SHP77 (cell line): Measurements from ENCODE around the gene SMPD2.

Source experiments
- DNase-seq, 2 experiments: peaks; one replicate each; lab custom pipeline; 2025; lab: John Stamatoyannopoulos, UW

SMPD2 gene

DNA sequence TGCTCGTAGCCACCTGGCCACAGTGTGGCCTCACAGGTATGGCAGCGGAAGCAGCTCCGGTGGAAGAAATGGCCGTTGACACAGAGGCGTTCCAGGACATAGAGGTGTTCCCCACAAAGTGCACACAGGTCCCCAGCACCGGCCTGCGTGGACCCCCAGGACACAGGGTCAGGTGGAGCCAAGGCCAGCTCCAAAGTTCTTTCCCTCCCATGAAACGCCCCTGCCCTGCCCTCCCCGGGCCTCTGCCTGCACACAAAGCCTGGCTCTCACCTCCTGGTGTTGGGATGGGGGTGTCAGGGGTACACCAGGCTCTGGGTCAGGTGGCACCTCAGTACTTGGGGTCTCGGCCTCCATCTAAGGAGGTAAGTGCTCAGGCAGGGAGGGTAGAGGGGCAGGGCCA, 6.6 kb downstream of the SMPD2 start:
- DNase-seq, result no peak

DNA sequence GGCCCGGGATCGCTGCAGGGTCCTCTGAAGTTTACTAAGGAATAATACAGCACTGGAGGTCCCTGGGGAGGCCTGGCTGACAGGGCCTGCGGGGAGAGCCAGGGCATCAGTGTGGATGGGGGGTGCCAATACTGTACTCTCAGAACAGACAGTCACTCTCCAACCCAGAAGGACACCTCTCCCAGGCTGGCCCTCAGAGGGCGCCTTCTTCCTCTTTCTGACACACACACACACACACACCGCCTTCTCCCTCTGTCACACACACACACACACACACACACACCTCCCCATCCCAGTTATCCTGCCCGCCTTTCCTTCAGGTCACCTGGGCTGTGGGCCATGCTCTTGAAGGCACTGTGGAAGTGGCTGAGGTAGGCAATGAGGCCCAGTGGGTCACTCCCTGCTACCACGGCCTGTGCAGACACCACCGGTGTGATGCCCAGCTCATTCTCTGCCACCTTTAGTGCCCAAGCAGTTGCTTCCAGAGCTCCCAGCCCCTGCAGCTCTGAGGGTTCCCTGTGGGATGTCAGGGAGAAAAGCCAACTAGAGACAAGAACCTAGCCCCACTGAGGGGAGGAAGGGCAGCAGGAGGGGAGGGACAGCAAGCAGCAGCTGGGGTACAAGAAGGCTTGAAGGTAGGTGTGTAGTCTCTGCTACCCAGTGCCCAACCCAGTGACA, 7.5 kb downstream of the SMPD2 start:
- DNase-seq, result no peak

DNA sequence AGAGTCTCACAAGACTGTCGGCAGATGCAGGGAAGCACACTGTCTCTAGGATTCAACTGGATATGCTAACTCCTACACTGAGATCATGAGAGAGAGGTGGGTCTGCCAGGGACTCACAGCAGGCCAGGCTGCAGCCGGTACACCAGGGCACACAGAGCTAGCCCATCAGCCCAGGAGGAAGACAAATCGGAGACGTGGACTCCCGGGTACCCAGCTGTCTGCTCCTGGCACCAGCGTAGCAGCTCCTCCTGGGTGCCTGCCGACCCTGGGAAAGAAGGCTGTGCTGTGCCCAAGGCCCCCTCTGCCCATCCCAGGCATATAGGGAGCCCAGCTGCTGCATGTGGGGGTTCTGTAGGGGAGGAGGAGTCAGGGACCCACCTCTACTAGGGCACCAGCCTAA, 8.1 kb downstream of the SMPD2 start:
- no peak for DNase-seq

DNA sequence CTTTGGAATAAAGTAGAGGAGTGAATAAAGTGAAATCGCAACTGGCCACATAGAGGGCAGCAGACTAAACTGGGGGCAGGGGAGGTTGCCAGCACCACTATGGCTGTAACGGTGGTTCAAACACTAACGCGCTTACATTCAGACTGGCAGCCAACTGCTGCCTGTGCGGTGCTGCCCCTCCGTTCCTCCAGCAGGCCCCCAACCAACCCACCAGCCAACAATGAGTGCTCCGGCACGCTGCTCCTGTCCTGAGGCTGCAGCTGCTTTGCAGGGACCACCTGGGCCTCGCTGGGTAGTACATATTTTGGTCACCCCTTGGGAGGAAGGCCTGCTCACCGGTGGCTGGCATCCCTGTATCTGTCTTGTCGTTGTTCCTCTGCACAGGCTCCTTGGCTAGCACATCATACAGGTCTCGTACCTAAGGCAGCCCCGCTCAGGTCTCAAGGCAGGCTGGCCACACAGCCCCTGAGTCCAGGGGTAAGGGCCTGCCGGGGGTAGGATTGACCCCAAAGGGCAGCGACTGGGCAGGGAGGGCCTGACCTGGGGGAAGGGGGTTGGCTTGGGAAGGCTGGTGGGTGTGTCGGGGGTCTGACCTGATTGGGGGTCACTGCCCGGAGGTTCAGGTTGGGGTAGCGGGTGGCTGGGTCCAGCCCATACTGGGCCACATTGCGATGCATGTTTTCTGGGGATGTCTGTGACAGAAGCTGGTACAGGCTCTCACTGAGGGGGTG, 8.7 kb downstream of the SMPD2 start:
- DNase-seq, result no peak

DNA sequence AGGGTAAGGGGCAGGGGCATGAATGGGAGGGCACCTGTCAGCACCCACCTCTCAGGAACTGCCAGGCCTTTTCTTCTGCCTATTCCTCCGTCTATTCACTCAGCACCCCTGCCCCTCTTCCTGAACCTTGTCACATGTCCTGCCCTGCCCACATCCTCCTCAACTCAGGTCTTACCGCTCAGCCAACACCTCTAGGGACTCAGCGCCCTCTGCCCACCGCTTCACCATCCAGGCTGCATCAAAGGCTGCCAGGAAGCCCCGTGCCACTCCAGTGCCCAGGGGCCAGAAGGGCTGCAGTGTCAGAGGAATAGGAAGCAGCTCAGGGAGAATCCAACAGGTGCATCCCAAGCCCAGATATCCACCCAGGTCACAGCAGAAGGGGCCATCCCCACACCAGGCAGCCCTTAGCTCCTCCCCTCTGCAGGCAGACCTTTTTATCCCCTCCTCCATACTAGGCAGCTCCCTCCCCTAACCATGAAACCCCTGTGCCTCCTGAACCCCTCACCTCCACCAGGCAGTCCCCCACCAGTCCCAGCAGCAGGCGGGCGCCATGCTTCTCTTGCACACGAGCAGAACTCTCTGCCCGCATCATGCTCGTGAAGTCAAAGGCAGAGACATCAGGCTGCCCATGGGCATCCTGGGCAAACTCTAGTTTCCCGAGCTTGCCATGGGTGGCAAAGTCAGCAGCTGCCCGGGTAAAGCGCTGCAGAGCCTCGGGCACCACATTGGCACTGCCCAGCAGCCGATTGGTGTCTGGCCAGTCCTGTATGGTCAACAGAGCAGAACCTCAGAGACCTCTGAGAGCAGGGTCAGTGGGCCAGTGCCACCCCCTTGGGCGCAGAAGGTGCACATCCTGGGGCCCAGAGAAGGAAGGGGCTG, 9.5 kb downstream of the SMPD2 start:
- DNase-seq, result no peak

DNA sequence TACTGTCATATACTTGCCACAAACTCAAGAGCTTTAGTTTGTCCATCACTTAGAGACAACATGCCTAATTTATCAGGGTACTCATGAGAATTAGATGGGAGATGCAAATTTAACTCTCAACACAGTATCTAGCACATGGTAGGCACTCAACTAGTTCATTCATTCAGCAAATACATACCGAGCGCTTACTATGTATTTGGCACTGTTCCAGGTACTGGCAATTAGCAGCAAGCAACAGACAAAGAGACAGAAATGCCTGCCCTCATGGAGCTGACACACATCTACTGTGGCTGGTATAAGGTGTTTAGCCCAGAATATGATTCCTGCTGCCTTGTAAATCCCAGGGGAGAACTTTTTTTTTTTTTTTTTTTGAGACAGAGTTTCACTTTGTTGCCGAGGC, 10.3 kb downstream of the SMPD2 start:
- no peak for DNase-seq

DNA sequence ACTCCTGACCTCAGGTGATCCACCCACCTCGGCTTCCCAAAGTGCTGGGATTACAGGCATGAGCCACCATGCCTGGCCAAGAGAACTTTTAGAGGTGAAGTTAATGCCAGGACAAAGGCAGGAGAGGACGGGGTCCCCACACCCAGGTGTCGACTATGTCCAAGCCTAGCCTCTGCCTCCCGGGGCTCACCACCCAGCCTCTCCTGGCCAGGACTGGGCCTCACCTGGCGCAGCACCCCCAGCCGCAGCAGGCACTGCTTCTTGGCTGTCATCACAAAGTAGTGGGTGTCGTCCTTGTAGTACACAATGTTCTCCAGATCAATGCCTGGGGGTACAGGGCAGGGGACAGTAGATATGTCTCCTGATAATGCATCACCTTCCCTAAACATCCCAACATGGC, 10.9 kb downstream of the SMPD2 start:
- no peak for DNase-seq

DNA sequence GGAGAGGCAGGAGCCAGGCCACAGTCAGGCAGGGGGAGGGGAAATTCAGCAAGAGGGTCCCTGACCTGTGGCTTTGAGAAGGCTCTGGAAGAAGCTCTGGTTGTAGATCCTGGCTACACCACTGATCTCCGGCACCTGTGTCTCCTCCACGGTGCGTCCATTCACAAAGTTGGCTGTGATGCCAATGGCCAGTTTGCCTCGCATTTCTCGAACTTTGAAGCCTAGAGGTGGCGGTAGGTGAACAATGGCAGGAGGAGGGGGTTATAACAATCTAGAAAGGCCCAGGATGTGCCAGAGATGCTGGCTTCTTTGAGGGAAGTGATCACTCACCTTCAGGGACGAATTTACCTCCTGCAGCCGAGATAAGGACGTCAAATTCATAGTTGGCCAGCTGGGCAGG, 11.7 kb downstream of the SMPD2 start:
- no peak for DNase-seq

DNA sequence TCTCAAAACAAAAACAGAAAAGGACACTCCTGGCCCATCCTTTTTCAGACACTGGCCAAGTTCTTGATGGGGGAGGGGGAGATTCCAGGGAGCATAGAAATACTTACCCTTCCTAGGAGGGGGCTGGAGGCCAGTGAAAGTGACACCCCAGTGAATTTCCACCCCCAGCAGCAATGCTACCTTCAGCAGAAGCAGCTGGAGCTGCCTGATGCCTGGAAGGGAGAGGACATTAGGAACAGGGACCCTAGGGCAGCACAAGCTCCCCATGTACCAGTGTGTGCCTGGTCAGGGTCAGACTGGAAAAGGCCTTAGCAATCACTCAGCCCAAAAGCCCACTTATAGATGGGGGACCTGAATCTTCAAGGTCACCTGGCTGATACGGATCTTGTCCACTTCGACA, 12.6 kb downstream of the SMPD2 start:
- DNase-seq, result no peak

DNA sequence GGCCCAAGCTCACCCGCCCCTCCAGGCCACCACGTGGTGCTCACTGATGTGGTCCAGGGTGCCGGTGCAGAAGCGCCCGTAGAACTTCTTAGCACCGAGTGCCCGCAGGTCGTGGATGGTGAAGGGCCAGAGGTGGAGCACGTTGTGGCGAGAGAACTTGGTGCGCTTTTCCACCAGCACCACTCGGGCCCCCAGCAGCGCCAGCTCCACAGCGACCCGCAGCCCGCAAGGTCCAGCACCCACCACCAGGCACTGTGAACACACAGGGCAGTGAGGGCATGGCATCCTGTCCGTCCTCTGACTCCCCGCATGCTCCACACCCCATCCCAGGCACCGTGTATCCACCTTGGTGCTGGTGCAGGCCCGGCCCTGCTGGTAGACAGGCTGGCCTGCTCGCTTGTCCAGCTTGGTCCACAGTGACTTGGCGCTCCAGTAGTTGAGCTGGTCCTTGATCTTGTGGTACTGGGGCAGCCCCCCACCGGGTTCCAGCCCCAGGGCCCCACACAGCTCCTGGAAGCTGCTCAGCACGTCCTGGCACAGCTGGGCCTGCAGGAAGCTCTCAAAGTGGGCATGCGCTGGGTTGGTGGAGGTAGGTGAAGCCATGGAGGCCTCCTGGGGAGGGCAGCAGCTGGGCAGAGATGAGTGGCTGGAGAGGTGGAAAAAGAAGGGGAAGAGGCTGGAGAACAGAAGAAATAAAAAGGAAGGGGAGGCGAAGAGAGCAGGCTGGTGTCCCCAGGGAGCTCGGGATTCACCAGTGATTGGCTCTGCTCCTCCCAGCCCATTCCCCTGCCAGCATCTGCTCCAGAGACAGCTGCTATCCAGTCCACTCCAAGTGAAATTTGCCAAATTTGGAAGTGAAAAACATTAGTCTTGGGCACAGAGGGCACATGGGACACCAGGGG, 13.3 kb downstream of the SMPD2 start:
- DNase-seq, result no peak

DNA sequence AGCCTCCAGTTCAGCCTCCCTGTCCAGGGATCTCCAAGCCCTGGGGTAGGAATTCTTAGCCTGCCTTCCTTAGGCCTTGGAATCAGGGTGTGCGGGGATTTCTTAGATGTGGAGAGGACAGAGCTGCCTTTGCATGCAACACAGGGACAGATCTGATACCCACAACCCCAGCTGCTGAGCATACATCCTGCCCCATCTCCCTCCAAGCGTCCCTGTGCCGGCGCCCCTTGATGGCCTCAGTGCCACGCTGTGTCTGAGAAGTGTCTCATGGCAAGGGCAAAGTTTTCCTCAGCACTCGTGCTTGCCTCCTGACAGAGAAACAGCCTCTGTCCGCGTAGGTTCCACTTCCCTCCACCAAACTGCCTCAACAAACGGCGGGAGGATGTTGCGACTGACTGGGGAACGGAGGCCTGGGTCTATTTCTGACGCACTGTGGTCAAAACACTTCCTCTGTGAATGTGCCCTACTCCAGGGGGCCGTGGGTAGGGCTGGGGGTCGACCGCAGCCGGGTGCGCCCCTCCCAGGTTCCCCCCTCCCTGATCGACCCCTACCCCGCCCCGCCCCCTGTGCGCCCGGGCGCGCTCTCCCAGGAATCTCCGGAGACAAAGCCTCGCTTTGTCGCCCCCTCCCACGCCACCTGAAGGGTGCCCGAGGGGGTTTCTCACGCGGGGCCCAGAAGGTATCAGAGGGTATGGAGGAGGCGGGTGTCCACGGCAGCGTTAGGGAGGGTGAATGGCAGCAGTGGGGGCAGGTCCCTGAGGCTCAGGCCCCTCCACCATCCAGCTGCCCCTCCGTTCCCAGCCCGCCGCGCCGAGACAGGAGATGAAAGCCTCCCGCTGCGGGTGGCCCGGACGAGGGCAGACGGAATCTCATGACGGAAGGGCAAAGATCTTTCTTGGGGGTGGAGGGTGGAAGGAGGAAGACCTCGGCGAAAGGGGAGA, 14.2 kb downstream of the SMPD2 start:
- no peak for DNase-seq

DNA sequence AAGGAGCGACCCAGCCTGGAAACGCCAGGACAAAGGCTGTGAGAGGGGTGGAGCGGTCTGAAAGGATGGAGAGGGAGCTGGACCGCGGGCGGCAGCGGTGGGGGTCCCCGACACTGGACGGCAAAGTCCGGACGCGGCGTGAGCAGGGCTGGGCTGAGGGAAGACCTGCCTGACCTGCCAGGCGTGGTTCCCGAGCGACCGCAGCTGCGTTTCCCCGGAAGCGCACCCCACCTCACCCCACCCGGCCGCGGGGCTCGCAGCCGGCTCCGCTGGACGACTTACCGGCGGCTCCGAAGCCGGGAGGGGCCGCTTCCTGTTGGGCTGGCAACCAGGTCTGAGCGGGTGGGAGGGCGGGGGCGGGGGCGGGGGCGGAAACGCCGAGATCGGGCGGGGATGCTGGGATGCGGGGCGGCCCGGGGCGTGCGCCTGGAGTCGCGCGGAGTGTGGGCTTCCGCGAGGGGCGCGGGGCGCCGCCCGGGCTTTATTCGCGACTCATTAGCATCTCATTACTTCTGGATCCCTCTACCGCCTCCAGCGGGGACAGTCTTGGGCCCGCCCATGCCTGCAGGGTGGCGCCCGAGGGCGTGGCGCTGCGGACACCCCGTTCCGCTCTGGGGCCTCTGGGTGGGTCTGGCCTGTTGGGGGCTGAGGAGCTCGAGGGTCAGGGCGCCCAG, 15.1 kb downstream of the SMPD2 start, which contains the start of gene MICAL1:
Gene MICAL1 (minus strand): TSS at position 336 of the 674 bp plus-strand sequence. CDS start 1,576 bp downstream, outside the sequence.
- DNase-seq, result peak; percentile 50 to 87

DNA sequence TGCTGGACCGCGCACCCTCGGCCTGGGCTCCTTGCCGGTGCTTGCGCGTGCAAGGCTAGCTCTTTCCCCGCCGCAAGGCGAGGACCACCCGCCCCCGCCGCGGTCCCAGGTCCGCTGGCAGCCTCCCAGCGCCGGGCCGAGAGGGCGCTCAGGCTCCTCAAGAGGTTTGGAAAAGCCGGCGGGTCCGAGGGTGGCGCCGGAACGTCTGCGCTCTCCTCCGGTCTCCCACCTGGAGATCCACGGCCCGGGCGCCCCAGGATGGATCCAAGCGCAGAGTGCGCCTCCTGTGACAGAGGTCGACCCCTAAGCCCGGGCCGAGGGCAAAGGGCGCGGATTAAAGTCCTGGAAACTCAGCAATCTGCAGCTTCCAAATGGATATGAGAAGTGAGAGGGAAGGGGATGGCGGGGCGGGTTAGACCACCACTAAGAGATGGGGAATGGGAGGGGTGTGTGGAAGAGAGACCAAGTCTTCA, 15.6 kb downstream of the SMPD2 start:
- peak in 1 of 2 experiments; percentile 42 for DNase-seq

DNA sequence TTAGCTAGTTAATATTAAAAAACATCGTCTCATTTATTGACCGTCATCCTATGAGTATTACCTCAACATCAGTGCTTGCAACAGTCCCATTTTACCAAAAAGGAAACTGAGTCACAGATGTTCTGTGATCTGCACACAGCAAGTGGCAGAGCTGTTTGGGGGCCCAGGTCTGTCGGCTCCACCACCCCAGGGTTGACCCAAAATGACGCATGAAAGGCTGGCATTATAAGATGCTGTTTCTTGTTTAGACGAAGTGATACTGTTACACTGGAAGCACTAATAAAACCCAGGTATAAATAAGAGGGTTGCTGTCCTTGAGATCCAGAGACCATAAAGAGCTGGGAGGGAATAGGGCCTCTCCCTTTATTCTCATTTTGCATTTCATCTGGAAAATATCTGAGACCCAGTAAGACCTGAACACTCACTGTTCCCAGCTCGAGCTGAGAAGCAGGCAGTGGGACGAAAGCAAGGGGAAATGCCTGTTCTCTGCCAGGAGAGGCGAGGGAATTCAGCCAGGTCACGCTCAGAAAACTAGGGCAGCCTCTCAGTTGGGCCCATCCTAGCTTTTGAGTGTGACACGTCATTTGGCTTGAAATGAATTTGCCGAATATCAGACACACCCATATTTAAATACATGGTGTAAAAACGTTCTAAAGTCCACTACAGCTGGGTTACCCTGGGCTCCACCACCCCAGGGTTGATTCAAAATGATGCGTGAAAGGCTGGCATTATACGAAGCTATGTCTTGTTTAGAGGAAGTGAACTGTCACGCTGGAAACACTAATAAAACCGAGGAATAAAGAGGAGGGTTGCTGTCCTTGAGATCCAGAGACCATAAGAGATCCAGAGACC, 16.4 kb downstream of the SMPD2 start:
- DNase-seq, result no peak

DNA sequence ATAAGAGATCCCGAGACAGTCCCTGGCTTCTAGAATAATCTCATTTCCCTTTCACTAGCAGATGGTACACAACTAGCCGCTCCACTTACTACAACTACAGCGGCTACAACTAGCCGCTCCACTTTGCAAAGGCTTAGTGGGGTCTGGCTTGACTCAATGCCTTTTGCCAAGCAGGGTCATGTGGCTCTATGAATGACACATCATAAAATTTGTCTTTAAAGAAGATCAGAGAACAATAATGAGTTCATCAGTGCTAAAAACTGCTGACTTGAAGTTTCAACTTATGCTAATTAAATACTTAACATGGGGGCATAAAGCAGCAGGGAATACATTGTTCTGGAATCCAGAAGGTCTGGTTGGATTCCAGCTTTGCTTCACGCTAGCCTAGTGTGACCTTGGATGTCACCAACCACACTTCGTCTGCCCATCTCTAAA, 17.1 kb downstream of the SMPD2 start:
- DNase-seq, result no peak

DNA sequence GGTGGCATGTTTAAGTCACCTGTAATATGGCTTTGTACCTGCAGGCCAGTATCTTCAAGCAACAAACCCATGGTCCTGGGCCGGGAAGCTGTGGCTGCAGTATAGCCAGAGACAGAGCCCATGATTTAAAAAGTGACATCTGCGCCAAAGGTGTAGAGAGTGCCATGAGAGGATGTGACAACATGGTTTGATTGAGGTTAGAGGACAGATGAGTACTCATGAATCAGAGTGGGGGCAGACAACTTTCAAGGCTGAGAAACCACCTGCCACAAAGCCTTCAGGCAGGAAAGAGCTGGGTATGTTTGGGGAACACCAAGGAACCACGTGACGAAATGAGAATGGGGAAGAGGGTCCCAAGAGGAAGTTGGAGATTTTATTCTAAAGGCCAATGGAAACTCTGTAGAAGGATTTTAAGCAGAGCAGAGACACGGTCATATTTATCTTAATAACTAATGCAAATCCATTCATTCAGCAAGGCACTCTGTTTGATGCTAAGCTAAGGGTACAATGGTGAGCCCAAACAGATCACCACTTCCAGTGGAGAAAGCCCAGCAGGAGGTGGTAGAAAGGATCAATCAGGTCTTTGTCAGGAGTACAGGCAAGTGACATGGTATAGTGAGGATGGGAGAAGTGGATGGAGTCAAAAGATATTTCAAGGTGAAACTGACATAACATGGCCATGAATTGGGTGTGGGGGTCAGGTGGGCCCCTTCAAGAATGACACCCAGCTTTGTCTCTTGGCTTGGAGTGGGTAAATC, 18.4 kb downstream of the SMPD2 start:
- no peak for DNase-seq

DNA sequence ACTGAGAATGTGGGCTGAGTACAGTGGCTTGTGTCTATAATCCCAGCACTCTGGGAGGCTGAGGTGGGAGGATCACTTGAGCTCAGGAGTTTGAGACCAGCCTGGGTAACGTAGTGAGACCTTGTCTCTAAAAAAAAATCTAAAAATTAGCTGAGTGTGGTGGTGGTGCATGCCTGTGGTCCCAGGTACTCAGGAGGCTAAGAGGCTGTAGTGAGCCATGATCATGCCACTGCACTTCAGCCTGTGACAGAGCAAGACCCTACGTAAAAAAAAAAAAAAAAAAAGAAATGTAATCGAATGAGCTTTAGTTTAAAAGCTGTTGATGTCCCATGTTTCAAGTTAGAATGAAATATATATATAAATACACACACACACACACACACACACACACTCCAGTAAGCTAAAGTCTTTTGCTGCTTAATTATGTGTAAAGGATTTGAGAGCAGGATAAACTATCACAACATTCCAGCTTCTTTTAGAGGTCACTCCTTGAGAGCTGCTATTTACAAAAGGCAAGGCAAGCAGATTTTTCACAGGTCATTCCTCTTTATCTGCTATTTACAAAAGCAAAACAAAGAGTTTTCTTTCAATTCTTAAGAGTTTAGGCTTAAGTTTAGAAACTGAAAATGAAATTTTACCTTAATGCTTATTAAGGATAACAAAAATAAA, 19.8 kb downstream of the SMPD2 start:
- DNase-seq, result no peak
